ENCODE results near the gene TBRG4.
"Not testable (repeated sequence)": the region's sequence is repeated elsewhere in the genome, so short reads cannot be mapped to it uniquely, and the experiment has no call there.

The TBRG4 gene

GRCh38 chr7:45118889-45119331 lies 7.4 kb upstream of the TBRG4 start:
- no peak overlapping the region for H3K4me3 ChIP-seq (replicated peaks in 1 of 2; ENCODE audit: low read depth in 2 of 2, low read length in 2 of 2)
- TF ChIP-seq CTCF (IDR thresholded peaks at IDR 0.05; ENCODE audit: low read depth, low read length), result no peak
- no peak for DNase-seq (ENCODE audit: low read depth in 2 of 2)

- DNase-seq (ENCODE audit: low read depth in 2 of 2), result no peak
- no peak for TF ChIP-seq CTCF (IDR thresholded peaks at IDR 0.05; ENCODE audit: low read depth, low read length)
- no peak overlapping the region for H3K4me3 ChIP-seq (replicated peaks in 1 of 2; ENCODE audit: low read depth in 2 of 2, low read length in 2 of 2)
Observed at GRCh38 chr7:45118292-45118691, 6.8 kb upstream of the TBRG4 start.

- no peak for TF ChIP-seq CTCF (IDR thresholded peaks at IDR 0.05; ENCODE audit: low read depth, low read length)
- DNase-seq (ENCODE audit: low read depth in 2 of 2), result no peak
- H3K4me3 ChIP-seq (replicated peaks in 1 of 2; ENCODE audit: low read depth in 2 of 2, low read length in 2 of 2), result no peak overlapping the region
Observed at GRCh38 chr7:45117582-45117981, 6.1 kb upstream of the TBRG4 start.

- no peak for DNase-seq (ENCODE audit: low read depth in 2 of 2)
- no peak overlapping the region for H3K4me3 ChIP-seq (replicated peaks in 1 of 2; ENCODE audit: low read depth in 2 of 2, low read length in 2 of 2)
- TF ChIP-seq CTCF (IDR thresholded peaks at IDR 0.05; ENCODE audit: low read depth, low read length), result no peak
Observed at GRCh38 chr7:45116048-45116447, 4.6 kb upstream of the TBRG4 start.

- H3K4me3 ChIP-seq (replicated peaks in 1 of 2; ENCODE audit: low read depth in 2 of 2, low read length in 2 of 2), result no peak overlapping the region
- TF ChIP-seq CTCF (IDR thresholded peaks at IDR 0.05; ENCODE audit: low read depth, low read length), result no peak
- DNase-seq (ENCODE audit: low read depth in 2 of 2), result no peak
Observed at GRCh38 chr7:45114926-45115325, 3.4 kb upstream of the TBRG4 start.

GRCh38 chr7:45114257-45114656 lies 2.8 kb upstream of the TBRG4 start:
- H3K4me3 ChIP-seq (replicated peaks in 1 of 2; ENCODE audit: low read depth in 2 of 2, low read length in 2 of 2); DNase-seq (ENCODE audit: low read depth in 2 of 2): not testable (repeated sequence)

- TF ChIP-seq CTCF (IDR thresholded peaks at IDR 0.05; ENCODE audit: low read depth, low read length), result no peak
- no peak for DNase-seq (ENCODE audit: low read depth in 2 of 2)
- H3K4me3 ChIP-seq (replicated peaks in 1 of 2; ENCODE audit: low read depth in 2 of 2, low read length in 2 of 2), result peak overlapping the region in 1 of 2 donors; percentile 77
Observed at GRCh38 chr7:45112648-45113047, 1.2 kb upstream of the TBRG4 start.
